SK-N-DZ (cell line): ENCODE results near the gene S100A10.

Experiments
- DNase-seq: peaks from one replicate; pipeline ENCODE4 v3.0.0-alpha.2; 2015; ENCODE audit warnings: low spot score

S100A10 gene

GRCh38 chr1:151964510-151964909, 29.1 kb downstream of the S100A10 start:
- DNase-seq = no peak

DNA sequence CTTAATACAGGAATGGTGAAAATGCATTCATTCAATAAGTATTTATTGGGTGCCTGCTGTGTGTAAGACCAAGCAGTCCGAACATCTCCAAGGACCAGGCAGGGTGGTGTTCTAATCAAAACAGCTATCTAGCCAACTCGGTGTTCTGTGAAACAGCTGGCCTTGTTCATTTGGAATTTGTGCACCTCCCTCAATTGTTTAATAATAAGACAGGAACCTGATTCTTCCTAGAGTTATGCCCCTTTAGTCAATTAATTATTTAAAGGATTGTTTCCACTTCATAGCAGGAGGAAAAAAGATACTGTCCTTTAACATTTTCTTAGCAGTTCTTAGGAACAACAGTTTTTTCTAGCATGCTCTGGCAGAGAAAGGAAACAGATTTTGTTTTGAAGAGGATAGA, 30.4 kb downstream of the S100A10 start:
- no peak for DNase-seq

DNA sequence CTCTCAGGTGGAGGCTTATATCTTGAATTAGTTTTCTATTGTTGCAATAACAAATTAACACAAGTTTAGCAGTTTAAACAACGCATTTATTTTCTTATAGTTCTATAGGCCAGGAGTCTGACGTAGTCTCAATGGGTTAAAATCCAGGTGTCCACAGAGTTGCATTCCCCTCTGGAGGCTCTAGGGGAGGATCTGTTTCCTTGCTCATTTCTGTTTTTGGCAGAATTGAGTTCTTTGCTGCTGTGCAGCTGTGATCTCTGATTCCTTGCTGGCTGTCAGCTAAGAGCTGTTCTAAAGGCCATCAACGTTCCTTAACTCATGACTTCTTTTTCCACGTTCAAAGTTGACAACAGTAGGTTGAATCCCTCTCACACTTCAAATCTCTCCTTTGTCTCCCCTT, 31.8 kb downstream of the S100A10 start:
- no peak for DNase-seq

GRCh38 chr1:151960780-151961513, 32.7 kb downstream of the S100A10 start:
- no peak for DNase-seq

DNA sequence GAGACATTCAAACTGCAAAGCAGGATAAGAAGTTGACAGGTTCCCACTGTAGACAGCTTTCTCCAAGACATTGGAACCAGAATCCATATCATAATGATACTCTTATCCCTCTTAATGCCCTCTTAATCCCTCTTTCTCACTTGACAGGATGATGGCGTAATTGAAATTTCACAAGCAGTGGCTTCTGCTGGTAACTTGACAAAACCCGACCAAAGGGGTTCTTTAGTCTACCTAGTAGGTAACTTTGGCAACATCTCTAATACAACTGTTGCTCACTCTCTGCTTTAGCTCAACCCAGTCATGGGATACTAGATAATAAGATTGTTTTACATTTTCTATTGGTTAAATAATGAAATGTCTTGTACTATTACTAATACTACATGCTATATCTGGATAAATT, 34.7 kb downstream of the S100A10 start:
- DNase-seq = no peak

- no peak for DNase-seq
Measured at GRCh38 chr1:151956957-151957497, 36.6 kb downstream of the S100A10 start.

- DNase-seq = no peak
Measured at GRCh38 chr1:151953409-151954094, 40.1 kb downstream of the S100A10 start.

GRCh38 chr1:151952811-151953210, 40.8 kb downstream of the S100A10 start:
- no peak for DNase-seq

DNA sequence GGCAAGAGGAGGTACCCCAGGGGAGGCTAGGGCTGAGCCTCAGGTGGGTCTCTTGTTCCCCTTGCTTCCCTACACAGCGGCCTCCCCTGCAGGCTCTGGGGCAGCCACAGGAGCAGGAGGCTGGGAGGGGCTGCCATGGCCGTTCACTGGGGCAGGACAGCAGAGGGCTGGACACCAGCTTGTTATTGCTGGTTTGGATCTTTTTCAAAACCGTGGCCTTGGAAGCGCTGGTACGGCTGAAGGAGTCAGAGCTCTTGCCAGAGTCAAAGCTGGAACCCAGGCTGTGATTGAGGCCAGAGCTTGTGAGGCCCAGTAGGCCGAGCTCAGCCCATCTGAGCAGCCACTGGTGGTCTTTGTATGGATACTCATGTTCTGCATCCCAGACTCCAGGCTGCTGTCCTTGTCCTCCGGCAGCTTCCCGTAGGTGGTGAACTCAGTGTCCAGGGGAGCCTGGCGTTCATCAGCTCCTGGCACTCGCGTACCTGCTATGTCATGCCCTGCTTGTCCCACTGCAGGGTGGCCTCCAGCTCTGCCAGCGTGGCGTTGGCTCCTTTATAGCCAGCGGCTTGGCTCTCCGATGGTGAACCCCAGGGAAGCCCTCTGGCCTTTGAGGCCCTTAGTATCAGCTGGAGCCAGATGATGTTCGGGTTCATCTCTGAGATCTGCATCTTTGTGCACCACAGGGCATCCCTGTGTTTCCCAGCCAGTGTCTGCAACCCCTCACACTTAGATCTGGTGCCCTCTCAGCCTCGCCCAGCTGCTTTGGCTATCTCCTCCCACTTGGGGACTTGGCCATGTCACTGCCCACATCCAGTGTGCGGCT, 44.1 kb downstream of the S100A10 start:
- DNase-seq = no peak

GRCh38 chr1:151948506-151948905, 45.2 kb downstream of the S100A10 start:
- DNase-seq = no peak

DNA sequence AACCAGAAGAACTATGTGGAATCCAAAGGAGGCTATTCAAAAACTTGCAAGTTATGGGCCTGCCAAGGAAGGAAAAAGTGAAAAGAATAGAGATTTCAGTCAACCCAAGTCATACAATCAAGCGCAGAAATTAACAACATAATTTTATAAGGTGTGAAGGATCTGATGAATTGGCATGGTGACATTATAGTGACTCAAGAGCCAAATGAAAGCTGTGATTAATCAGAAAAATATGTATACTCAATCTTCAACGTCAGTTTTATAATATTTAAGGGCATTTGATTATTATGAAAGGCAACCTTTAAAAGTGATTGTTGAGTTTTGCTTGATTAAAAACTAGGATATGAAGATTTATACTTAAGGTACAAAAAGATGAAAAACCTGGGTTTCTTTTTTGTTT, 46.5 kb downstream of the S100A10 start:
- no peak for DNase-seq

DNA sequence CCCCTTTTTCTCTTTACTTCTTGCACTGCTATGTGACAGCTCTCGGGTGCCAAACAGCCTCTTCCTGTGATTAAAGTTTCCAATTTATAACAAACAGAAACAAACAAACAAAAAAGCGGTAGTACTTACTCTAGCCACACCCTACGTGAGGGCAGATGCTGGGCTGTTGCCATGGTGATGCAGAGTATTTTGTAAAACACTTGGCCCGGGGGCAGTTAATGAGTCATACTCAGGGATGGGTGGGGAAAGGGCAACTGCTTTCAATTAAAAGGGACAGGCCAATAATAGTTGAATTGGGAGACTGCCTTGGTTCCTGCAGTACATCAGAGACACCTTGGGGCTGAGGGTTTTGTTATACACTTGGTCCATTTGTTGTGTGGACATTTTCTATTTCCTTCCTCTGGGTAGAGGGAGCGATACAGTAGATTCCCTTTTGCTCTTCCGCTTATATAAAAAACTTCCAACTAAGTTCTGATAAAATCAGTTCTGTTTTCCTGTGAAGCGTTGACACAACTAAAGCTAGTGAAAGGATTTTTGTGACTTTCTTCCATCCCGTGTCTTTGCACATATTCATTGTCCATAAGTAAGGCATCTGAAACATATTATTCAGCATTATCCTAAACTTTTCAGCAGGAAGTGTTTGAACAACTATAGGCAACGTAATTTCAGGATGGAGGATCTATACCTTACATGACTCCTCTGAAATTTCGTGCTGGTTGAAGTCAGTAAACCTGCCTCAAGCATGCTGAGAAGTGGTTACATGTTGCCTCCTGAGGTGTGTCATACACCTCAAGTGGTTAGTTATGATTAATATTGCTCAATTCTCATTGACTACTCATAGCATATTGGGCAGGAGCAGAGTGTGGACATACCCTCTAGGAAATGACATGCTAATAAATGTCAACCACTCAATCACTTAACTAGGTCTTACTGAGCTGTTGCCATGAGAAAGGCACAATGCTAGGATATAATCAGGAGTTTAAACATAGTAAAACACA, 47.6 kb downstream of the S100A10 start:
- no peak for DNase-seq

DNA sequence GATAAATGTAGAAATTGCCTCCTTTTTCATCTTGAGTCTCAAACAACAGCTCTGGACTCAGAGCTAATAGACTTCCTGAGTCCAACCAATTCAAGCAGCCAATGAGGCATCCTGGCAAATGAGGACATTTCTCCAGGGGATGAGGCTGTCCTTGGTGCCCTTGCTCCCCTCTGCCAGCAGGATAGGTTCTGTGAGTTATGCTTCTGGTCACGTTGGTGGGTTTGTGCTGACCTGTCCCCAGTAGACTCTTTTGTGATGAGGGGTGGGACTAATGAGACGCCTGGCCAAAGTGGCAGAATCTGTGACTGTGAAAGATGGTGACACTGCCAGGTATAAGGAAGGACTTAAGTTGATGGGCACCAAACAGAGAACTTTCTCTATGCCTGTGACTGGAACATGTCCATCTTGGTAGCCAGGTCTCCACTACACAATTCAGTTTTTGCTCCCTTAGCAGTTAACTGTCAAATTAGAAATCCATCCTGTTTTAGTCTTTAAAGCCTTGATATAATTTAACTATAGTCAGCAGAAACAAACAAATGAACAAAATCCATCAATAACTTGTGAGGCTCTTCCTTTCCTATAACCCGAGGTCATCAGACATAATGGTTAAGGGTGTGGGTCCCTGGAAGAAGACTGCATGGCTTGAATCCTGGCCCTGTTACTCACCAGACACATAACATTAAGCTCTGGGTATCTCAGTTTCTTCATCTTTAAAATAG, 48.6 kb downstream of the S100A10 start:
- no peak for DNase-seq

GRCh38 chr1:151944126-151944856, 49.4 kb downstream of the S100A10 start:
- DNase-seq = no peak

DNA sequence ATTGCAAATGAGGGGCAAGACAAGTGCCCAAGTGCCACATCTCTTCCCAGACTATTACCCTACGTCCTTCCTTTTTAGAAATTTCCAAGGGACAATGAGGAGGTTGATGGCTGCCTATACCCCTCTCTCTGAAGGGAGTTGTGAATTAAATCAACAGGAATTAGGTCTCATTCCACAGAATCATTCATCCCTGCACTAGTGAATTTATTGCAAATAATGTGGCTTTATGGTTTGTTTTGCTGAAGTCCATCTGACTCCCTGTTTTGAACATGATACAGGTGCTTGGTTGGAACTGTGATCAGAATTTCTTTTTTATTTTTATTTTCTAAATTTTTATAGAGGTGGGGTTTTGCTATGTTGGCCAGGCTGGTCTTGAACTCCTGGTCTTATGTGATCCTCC, 50.1 kb downstream of the S100A10 start:
- DNase-seq = no peak

DNA sequence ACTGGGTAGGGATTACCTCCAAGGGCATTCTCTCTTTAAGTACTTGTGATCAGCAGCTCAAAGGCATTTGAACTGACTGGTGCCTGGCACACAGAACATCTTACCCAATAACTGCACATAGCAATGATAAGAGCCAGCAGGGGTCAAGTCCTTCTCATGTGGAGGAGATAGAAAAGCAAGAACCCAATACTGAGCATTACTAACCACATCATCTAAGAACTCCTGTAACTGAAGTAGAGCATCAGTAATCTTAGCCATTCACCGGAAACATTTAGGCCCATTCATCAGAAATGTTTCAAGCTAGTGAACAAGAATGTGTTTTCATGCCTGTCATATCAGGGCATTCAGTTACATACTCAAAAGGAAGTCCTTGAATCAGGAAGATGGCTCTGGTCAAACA, 50.8 kb downstream of the S100A10 start:
- no peak for DNase-seq

GRCh38 chr1:151940541-151940940, 53.1 kb downstream of the S100A10 start:
- DNase-seq = no peak

- DNase-seq = no peak
Measured at GRCh38 chr1:151939779-151940178, 53.9 kb downstream of the S100A10 start.

- no peak for DNase-seq
Measured at GRCh38 chr1:151939141-151939540, 54.5 kb downstream of the S100A10 start.

- no peak for DNase-seq
Measured at GRCh38 chr1:151936653-151937052, 57.0 kb downstream of the S100A10 start.
